ENCODE data around the gene SNX8. TPM values are rescaled to one million over a fixed set of nuclear protein-coding genes. Genes with fewer than 3 reads are reported as not detected.

The SNX8 gene
- total and polyA plus RNA-seq, 9 of the 15 experiments (the other 6 are each of a cell fraction or from before 2014, with no cell fraction given) = 2.7 to 51.6 (median 16.9) TPM

- peaks cover 3% of the 10 kb centered on the region; the same call in 1 of the 3 replicates for H3K36me3 ChIP-seq (ENCODE audit: control insufficient read depth, insufficient read depth, low read length)
- ATAC-seq (no peak), FAIRE-seq (no peak), DNase-seq (ENCODE audit: extremely low read depth in 1 of 4, low spot score in 3 of 4) (no peak)
- CTCF ChIA-PET (ENCODE audit: low intra/inter-chr PET ratio) = no interaction called here
- H3K79me2 ChIP-seq (ENCODE audit: control insufficient read depth, insufficient read depth, low read length) = peaks cover 24% of the 10 kb centered on the region
- BruUV-seq (replicated peaks) = no TSS peak
- no peaks in the 10 kb centered on the region for H3K27me3 ChIP-seq (ENCODE audit: control insufficient read depth in 2 of 2, insufficient read depth in 2 of 2, low read length in 2 of 2)
- in situ Hi-C loops (cut with MboI) (no loop called here), intact Hi-C loops (cut with micrococcal nuclease) (no loop called here)
- H3K27ac ChIP-seq (ENCODE audit: extremely low read depth, low read depth, low read length) = no peak overlapping the region
- H4K20me1 ChIP-seq (replicated peaks; ENCODE audit: control insufficient read depth, insufficient read depth, low read length) = no peaks in the 10 kb centered on the region
- H3K9ac ChIP-seq (ENCODE audit: insufficient read depth in 1 of 2, low read depth in 2 of 2, low read length in 2 of 2) = no peak overlapping the region
- H2AFZ ChIP-seq (ENCODE audit: low read depth, low read length) = no peak overlapping the region
- no peak overlapping the region for H3K4me3 ChIP-seq
- TF ChIP-seq EGR1 (conservative IDR thresholded peaks at IDR 0.05) (peak; percentile 35; the same call in 1 of the 2 replicates), TEAD4 (IDR thresholded peaks at IDR 0.05; ENCODE audit: low read length) (no peak), TEAD4 (CRISPR knock-in tag; IDR thresholded peaks at IDR 0.05; ENCODE audit: borderline replicate concordance) (0 out of 2 replicates have a peak, but pooled peaks have one; percentile 12), SRSF7 (optimal IDR thresholded peaks at IDR 0.05; ENCODE audit: low read depth, low read length) (no peak)
- POLR2A ChIA-PET = no interaction called here
- peaks cover 5 to 29% of the 10 kb centered on the region in 2 experiments; a peak in 3 of 5 replicates for H3K4me1 ChIP-seq (replicated peaks in 1 of 2; ENCODE audit: control insufficient read depth in 2 of 2, insufficient read depth in 2 of 2, low read length in 2 of 2)
- WGBS (ENCODE audit: insufficient coverage, low coverage, missing lambda C conversion rate) = 29% methylated on average over 1 of the region's 1 CpG
- no peaks in the 10 kb centered on the region for H3K9me3 ChIP-seq (replicated peaks; ENCODE audit: control insufficient read depth, insufficient read depth, low read depth, low read length)
- no peak overlapping the region for H3K4me2 ChIP-seq (ENCODE audit: insufficient read depth, low read length)
- peaks cover 2% of the 10 kb centered on the region for H3K9me1 ChIP-seq (ENCODE audit: control insufficient read depth, insufficient read depth, low read length)
Measured at GRCh38 chr7:2316578-2316977, 2.3 kb upstream of the SNX8 start.

GRCh38 chr7:2315787-2316186, 1.5 kb upstream of the SNX8 start:
- intact Hi-C loops (cut with micrococcal nuclease) = no loop called here
- no peak for FAIRE-seq
- POLR2A ChIA-PET = no interaction called here

More at GRCh38 chr7:2315787-2316186, 1.5 kb upstream of the SNX8 start:
- no peak overlapping the region for H2AFZ ChIP-seq (ENCODE audit: low read depth, low read length)
- in situ Hi-C loops (cut with MboI) = no loop called here
- no peaks in the 10 kb centered on the region for H3K27me3 ChIP-seq (ENCODE audit: control insufficient read depth in 2 of 2, insufficient read depth in 2 of 2, low read length in 2 of 2)
- H3K4me2 ChIP-seq (ENCODE audit: insufficient read depth, low read length) = no peak overlapping the region
- H3K9me3 ChIP-seq (replicated peaks; ENCODE audit: control insufficient read depth, insufficient read depth, low read depth, low read length) = no peaks in the 10 kb centered on the region
- peaks cover 30% of the 10 kb centered on the region for H3K79me2 ChIP-seq (ENCODE audit: control insufficient read depth, insufficient read depth, low read length)
- no TSS peak for BruUV-seq (replicated peaks)
- 27% methylated on average over 1 of the region's 1 CpG for WGBS (ENCODE audit: insufficient coverage, low coverage, missing lambda C conversion rate)
- H3K4me3 ChIP-seq = no peak overlapping the region
- H3K36me3 ChIP-seq (ENCODE audit: control insufficient read depth, insufficient read depth, low read length) = peaks cover 3% of the 10 kb centered on the region; the same call in 1 of the 3 replicates
- no peak overlapping the region for H3K27ac ChIP-seq (ENCODE audit: extremely low read depth, low read depth, low read length)
- DNase-seq (ENCODE audit: extremely low read depth in 1 of 4, low spot score in 3 of 4) (no peak), ATAC-seq (no peak)
- H3K9ac ChIP-seq (ENCODE audit: insufficient read depth in 1 of 2, low read depth in 2 of 2, low read length in 2 of 2) = no peak overlapping the region
- TF ChIP-seq SMARCA4 (IDR thresholded peaks at IDR 0.05) (no peak), ZNF24 (IDR thresholded peaks at IDR 0.05) (peak; percentile 70), NRF1 (conservative IDR thresholded peaks at IDR 0.05 in 1 of 2, IDR thresholded peaks at IDR 0.05 in 1 of 2) (no peak), ZNF232 (CRISPR knock-in tag; IDR thresholded peaks at IDR 0.05) (no peak), ETV6 (IDR thresholded peaks at IDR 0.05; ENCODE audit: borderline replicate concordance in 1 of 2, low read depth in 2 of 2, low read length in 1 of 2) (no peak), ETV6 (CRISPR knock-in tag; IDR thresholded peaks at IDR 0.05; ENCODE audit: borderline replicate concordance) (no peak), DPF2 (IDR thresholded peaks at IDR 0.05) (no peak)
- H3K9me1 ChIP-seq (ENCODE audit: control insufficient read depth, insufficient read depth, low read length) = peaks cover 2% of the 10 kb centered on the region
- no peaks in the 10 kb centered on the region for H4K20me1 ChIP-seq (replicated peaks; ENCODE audit: control insufficient read depth, insufficient read depth, low read length)
- H3K4me1 ChIP-seq (replicated peaks in 1 of 2; ENCODE audit: control insufficient read depth in 2 of 2, insufficient read depth in 2 of 2, low read length in 2 of 2) = peaks cover 5 to 33% of the 10 kb centered on the region in 2 experiments; a peak in 3 of 5 replicates
- CTCF ChIA-PET (ENCODE audit: low intra/inter-chr PET ratio) = no interaction called here

Data from K562 (cell line).